Measurements from ENCODE around the gene INPP1.
"Not testable (repeated sequence)": the region's sequence is repeated elsewhere in the genome, so short reads cannot be mapped to it uniquely, and the experiment has no call there.

The INPP1 gene

DNA sequence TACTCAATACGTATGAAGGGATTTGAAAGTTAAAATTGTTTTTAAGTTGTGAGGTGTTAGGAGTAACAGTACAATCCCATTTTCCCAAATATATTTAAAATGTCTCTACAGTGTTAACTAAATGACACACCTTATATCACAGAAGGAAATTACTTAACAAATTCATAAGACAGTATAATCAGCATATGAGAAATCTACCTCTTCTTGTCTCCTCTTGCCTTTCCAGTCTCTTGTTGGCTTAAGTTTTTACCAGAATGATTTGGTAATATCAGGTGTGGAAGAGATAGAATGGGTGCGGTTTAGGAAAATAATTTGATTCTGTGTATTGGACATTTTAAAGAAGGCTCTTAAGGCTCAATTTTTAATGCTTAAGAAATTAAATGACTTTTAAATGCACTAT, 9.5 kb upstream of the INPP1 start:
- DNase-seq (ENCODE audit: low read depth in 2 of 2, low spot score in 1 of 2) = no peak

DNA sequence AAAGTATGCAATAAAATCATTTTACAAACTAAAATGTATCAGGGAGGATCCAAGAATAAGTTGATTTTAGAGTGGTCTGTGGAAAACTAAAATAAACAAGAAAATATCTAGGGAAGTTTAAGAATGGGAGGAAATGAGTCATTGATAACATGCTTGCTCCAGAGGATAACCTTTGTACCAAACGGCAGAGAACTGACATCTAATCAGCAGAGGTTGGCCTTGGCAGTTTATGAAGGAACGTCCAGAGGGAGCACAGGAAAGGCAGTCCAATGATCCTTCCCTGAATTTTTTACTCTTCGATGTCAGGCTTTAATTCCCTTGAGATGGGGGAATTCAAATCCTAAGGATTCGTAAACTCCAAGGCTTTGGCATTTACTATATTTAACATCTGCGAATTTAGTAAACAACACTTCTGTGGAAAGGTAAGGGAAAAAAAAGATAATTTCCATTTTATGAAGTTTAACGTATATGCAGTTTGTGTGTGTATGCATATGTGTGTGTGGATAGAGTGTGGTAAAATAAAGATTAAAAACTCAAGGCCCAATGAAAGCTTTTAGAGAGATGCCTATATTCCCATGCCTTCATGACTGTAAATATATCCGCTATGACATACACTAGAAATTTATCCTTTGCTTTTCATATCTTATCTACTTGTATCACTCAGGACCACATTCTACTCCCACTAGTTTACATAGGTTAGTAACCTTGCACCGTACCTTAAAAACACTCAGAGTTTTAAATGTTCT, 8.7 kb upstream of the INPP1 start:
- DNase-seq (ENCODE audit: low read depth in 2 of 2, low spot score in 1 of 2) = no peak

DNA sequence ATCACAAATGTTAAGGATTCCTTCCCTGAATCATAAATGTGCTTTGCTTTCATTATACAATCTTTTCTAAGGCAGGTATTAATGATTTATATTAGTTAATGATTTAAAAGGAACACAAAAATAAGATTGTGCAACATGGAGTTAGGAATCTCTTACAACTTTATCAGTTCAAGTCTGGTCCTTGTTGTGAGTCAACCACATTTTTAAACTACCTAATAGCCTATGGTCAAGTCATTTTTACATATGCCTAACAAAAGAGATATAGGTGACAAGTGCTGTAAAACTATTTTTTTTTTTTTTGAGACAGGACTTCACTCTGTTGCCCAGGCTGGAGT, 8.2 kb upstream of the INPP1 start:
- no peak for DNase-seq (ENCODE audit: low read depth in 2 of 2, low spot score in 1 of 2)

DNA sequence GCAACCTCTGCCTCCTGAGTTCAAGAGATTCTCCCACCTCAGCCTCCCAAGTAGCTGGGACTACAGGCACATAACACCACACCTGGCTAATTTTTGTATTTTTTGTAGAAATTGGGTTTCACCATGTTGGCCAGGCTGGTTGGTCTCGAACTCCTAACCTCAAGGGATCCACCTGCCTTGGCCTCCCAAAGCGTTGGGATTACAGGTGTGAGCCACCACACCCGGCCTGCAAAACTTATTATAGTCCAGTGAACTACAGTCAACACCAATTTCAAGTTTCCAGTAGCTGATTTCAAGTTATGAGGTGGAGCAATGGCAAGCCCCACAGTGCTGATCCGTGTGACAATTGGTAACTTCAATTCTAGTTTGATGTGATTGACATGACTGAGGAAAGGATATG, 7.8 kb upstream of the INPP1 start:
- DNase-seq (ENCODE audit: low read depth in 2 of 2, low spot score in 1 of 2) = not testable (repeated sequence)

DNA sequence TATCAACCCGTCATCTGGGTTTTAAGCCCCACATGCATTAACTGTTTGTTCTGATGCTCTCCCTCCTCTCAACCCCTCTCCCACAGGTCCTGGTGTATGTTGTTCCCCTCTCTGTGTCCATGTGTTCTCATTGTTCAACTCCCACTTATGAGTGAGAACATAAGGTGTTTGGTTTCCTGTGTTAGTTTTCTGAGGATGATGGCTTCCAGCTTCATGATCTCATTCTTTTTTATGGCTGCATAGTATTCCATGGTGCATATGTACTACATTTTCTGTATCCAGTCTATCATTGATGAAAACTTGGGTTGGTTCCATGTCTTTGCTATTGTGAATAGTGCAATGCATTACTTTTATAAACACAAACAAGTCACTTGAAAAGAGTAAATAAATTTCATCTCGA, 7.0 kb upstream of the INPP1 start:
- DNase-seq (ENCODE audit: low read depth in 2 of 2, low spot score in 1 of 2) = no peak

DNA sequence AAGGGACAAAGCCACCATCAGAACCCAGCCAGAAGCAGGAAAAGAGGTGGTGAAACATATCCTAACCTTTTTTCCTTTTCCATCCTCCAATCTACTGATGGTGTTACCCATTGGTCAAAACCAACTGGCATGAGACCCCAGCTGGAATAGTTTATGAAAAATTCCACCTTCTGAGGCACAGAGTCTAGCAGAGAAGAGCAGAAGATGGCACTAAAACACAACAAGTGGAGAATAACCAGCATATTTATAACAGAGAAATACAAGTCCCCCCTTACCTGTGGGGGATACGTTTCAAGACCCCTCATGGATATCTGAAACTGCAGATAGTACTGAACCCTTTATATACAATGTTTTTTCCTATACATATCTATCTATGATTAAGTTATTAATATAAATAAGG, 4.9 kb upstream of the INPP1 start:
- no peak for DNase-seq (ENCODE audit: low read depth in 2 of 2, low spot score in 1 of 2)

DNA sequence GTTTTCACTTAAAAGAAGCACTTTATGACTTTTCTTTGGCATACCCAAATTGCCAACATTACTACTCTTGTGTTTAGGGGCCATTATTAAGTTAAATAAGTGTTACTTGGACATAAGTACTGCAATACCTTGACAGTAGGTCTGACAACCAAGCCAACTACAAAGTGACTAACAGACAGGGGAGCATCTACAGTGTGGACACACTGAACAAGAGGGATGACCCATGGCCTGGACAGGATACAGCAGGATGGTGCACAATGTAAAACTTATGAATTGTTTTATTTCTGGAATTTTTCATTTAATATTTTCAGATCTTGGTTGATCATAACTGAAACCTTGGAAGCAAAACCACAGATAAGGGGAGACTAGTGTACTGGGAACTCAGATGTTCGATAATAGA, 4.0 kb upstream of the INPP1 start:
- no peak for DNase-seq (ENCODE audit: low read depth in 2 of 2, low spot score in 1 of 2)

DNA sequence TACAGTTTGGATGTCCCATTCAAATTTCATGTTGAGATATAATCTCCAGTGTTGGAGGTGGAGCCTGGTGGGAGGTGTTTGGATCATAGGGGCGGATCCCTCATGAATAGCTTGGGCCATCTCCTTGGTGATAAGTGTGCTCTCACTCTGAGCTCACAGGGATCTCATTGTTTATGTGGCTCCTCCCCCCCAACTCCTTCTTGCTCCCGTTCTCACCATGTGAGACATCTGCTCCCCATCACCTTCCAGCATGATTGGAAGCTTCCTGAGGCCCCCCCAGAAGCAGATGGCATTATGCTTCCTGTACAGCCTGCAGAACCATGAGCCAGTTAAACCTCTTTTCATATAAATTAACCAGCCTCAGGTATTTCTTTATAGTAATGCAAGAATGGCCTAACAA, 3.0 kb upstream of the INPP1 start:
- no peak for DNase-seq (ENCODE audit: low read depth in 2 of 2, low spot score in 1 of 2)

DNA sequence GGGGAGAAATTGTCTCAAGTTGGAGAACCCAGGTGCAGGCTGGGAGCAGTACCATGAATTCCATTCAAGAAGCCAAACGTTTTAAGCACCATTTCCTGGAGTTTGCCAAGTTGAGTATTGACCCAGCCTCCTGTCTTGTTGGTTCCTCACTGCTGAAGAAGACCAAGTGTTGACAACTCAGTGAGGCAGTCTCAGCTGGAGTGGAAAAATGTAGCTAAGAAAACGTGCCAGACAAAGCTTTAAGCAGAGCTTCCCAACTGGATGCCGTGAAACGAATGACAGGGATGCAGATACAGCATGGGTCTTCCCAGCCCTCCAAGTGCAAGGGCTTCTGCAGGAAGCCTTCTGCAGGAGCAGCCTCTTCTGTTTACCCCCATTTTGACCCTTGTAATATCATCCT, 778 bp upstream of the INPP1 start:
- no peak for DNase-seq (ENCODE audit: low read depth in 2 of 2, low spot score in 1 of 2)

DNA sequence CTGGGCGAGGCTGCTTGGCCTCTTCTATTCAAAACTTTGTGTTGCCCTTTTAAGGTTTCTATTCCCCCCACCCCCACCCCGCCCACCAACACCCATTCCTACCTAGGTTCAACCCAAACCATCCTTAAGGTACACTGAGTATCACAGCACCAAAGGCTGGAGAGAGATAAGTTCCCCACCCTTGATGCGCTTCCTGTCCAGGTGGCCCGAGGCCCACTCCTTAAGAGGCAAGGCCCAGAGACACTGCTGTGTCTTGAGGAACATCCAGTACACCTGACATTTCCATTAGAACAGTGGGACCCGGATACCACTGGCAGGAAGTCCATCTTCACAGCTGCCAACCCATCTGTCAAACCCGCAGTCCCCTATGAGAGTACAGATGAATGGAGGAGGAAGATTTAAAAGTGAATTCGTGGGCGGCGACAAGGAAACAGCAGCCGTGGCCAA, 277 bp upstream of the INPP1 start:
- DNase-seq (ENCODE audit: low read depth in 2 of 2, low spot score in 1 of 2) = no peak

DNA sequence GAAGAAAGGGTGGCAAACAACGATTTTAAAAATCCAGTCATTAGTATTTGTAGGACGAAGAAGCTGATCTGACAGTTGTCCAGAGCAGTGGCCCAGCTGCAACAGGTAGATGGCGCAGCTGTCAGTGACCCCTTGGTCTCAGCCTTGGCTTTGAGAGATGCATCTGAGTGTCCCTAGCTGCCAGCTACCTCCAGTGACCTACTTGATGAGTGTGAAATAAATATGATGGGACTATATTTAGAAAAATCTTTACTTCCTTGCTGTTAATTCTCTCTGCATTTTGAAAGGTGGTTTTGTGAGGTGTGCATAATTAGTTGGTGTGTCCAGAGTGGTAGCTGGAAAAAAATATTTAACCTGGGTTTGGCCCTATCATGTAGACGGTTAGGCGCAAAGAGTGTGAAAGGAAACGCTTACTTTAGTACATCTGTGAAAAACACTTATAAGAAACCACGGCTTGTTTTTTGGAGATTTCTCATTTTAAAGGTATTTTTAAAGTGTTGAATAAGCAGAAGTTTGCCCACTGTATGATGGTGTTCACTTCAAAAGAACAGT, 963 bp downstream of the INPP1 start:
- DNase-seq (ENCODE audit: low read depth in 2 of 2, low spot score in 1 of 2) = no peak

DNA sequence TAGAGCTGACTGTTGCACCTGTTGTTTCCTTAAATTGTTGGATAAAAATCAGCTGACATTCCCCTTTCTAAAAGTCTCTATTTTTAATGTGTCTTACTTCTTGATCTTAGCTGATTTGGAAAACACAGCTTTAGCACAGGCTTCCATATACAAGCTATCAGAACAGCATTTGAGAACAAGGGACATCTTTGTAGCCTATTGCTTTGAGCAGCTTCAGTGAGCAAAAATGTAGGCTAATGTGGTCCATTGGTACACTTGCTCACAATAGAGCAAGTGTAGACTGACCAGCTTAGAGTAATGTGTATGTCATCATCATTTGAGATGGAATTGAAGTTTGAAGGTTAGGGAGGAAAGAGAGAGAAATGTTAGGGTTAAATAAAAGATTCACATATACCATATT, 7.0 kb downstream of the INPP1 start:
- no peak for DNase-seq (ENCODE audit: low read depth in 2 of 2, low spot score in 1 of 2)

DNA sequence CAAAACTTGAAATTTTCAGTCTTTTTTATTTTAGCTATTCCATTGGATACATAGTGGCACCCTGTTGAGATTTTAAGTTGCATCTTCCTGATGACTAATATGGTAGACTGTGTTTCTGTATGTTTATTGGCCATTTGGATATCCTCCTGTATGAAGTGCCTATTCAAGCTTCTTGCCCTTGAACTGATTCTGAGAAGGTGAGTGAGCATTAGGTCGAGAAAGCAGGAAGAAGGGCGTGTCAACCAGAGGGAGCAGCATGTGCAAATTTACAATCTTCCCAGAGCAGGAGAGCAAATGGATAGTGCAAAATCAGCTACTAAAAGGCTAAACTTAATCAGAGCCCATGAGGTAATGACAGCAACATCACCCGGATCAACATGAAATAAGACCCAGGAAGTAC, 8.6 kb downstream of the INPP1 start:
- DNase-seq (ENCODE audit: low read depth in 2 of 2, low spot score in 1 of 2) = no peak

DNA sequence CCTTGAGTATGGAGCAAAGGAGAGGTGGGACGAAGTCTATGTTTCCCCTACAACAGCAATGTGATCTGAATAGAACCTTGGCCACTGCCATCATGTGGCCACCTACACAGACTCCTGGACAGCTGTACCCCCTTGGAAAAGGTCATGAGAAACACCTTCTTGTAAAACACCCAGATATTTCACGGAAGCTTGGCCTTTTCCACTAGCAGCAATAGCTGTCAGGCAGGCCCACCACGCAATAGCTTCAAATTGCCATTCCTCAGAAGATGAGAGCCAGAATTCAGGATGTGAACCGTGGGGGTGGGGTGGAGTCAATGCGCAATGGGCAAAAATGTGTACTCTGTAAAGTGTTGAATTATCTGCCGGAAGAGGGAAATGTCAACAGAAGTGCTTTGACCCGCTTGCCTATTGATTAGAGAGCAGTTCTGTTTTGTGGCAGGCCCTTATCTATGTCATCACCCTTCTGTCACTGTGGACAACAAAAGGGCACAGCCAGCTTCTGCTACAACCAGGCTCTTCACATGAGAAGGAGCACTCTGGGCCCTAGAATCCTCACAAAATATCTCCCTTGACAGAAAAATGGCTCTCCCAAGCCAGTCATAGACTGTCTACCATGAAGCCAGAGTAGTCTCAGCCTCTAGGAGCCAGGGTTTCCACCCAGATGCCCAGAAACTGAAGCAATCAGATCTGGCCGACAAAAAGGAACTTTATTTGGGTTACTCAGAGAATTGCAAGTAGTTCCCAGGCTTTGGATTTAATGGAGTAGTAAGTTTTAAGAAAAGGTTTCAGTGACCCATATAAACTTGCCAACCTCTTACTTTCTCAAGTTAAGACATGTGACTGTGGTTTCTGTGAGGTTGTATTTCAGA, 9.5 kb downstream of the INPP1 start:
- DNase-seq (ENCODE audit: low read depth in 2 of 2, low spot score in 1 of 2) = no peak

DNA sequence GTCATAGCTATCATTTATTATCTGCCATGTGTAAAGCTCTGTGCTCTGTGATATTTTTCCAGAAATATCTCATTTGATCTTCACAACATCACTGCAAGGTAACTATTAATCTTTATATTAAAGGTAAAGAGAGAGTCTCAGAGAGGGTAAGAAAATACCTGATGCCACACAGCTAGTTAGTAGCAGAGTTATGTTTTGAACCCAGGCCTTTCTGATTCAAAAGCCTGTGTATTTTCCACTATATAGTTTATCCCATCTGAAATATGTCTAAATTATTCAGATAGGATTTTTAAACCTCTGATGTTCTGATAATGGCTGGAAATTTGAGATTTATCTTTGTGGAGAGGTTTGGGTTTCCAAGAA, 10.1 kb downstream of the INPP1 start:
- no peak for DNase-seq (ENCODE audit: low read depth in 2 of 2, low spot score in 1 of 2)

DNA sequence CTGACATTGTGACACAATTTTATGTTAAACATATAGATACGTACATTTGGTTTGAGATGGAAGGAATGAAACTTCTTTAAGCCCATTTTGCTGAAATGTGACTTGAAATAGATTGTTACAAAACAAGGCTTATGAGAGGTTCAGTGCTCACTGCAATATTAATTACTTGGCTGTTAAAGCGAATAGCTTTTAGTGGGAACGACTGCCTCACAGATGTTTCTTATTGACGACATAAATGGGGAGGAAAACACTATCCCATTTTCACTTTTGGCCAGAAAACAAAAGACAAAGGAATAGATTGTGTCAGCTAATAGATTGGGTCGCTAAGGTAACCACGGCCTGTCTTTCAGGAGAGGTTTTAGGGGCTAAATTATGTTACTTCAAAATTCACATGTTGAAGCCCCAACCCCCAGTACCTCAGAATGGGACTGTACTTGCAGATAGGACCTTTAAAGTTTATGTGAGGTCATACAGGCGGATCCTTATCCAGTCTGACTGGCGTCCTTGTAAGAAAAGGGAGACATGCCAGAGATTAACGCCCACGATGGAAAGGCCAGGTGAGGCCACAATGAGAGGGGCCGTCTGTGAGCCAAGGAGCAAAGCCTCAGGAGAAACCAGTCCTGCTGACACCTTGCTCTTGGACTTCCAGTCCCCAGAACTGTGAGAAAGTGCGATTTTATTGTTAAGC, 10.8 kb downstream of the INPP1 start:
- no peak for DNase-seq (ENCODE audit: low read depth in 2 of 2, low spot score in 1 of 2)

DNA sequence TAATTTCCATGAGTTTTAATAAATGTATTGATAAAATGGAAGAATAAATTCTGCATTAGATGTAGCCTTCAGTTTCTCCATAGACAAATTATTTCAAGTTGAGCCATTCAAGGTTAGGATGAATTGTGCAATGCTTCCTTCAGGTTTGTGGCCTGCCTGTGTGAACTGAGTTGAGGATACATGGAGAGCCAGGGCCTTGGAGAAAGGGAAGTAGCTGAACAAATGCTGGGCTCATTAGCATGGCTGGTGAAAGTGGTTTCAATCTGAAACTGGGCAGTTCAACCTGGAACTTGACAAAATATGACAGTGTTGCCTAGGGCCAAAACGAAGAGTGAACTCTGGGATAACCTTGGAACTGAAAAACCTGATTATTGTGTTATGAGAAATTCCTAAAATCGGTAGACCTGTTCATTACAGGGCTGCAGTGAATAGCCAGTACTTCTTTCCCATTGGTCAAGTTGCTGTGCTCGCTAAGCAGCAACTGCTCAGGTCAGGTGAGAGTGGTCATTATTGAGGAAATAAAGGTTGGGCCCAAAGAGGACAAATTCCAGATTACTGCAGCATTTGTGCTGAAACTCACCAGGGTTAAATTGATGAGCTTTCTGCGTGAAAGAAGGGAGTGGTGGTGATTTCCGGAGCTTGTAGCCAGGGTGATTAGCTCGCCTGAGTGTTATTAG, 12.7 kb downstream of the INPP1 start:
- DNase-seq (ENCODE audit: low read depth in 2 of 2, low spot score in 1 of 2) = no peak

DNA sequence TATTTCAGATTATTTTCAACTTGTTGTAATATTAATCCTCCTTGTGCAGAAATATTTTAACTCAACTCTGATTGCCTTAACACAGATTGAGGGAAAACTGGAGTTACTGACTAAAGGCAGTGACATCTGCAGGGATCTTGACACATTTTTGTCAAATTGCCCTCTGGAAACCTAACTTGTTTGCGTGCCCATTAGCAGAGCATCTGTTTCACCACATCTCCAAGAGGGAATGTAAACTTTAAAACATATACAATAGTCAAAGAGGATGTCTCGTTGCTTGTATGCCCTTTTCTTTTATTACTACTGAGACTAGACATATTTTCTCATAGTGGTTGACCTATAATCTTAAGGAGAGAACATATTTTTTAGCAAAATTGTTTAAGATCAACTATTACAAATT, 14.2 kb downstream of the INPP1 start:
- DNase-seq (ENCODE audit: low read depth in 2 of 2, low spot score in 1 of 2) = no peak

DNA sequence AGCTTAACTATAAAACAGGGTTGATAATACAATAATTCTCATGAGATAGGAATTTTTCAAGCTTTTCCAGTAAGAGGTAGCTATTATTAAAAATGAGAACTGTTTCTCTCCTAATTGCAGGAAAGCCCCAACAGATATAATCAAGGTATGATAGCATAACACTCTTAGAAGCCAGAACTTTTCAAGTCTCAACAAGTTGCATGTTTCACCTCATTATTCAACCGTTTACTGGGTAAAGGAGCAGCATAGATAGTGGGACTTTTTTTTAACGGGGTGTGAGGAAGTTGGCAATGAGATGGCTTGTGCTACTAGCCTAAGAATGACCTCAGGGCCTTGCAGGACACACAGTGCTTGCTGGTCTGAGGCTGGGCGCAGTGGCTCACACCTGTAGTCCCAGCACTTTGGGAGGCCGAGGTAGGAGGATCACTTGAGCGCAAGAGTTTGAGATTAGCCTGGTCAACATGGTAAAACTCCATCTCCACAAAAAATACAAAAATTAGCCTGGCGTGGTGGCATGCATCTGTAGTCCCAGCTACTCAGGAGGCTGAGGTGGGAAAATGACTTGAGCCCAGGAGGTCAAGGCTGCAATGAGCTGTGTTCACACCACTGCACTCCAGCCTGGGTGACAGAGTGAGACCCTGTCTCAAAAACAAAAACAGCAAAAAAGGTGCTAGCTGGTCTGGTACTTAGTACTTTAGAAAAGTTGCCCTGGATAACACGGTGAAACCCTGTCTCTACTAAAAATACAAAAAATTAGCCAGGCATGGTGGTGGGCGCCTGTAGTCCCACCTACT, 15.5 kb downstream of the INPP1 start:
- DNase-seq (ENCODE audit: low read depth in 2 of 2, low spot score in 1 of 2) = not testable (repeated sequence)

DNA sequence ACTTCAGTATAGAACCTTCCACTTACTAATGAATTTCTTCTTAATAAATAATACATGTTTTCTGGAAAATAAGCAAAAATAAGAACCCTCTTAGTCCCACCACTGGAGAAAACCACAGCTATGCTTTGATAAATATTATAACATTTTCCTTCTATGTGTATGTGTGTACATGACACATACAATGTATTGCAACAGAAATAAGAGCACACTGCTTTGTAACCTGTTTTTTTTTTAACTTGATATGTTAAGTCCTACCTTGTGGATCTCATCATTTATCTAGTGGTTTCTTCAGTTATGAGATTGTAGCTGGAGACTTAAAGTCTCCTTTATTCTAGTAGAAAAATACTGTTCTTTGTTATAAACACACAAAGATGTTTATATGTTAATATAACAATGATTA, 17.2 kb downstream of the INPP1 start:
- DNase-seq (ENCODE audit: low read depth in 2 of 2, low spot score in 1 of 2) = no peak

DNA sequence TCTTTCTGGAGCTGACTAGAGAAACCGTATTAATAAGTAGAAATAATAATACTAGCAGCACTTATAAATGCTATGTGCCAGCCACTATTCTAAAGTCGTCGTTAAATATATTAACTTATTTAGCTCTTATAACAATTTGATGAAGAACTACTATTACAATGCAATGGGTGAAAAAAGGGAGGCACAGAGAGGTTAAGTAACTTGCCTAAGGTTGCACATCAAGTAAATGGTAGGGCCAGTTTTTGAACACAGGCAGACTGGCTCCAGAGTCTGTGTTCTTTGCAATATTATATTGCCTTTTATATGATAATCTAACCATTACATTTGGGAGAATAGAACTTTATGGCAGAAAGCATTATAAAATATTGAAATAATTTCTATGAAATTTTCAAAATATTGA, 17.6 kb downstream of the INPP1 start:
- no peak for DNase-seq (ENCODE audit: low read depth in 2 of 2, low spot score in 1 of 2)

Data from stimulated activated CD8-positive, alpha-beta memory T cell treated with anti-CD3 and anti-CD28 coated beads, Interleukin-4, amount 100 ng/mL, for 4 hours (primary cell).